ENCODE results near the gene MRC1. TPM values are rescaled to one million over a fixed set of nuclear protein-coding genes. Genes with fewer than 3 reads are reported as not detected.

Gene MRC1
- total and polyA plus RNA-seq, 9 of the 15 experiments (the other 6 are each of a cell fraction or from before 2014, with no cell fraction given) = 0.01 to 0.20 (median 0.03) TPM; not detected in 5

DNA sequence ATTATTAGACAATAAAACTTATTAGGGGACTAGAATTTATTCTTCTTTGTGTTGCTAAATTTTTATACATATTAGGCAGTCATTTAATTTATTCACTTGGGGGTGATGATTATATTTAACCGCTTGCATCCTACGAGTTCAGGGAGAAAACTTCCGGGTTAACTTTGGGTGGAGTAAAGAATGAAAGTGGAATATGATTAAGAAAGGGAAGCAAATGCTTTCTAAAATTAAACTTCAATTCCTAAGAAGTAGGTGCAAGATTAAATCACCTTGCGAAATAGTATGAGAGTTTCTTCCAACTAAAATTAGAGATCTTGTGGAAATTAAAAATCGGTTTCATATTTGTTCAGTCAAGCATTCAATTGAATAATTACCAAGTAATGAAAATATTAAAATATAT, 33.5 kb downstream of the MRC1 start:
- H3K4me2 ChIP-seq (ENCODE audit: insufficient read depth, low read length) = no peak overlapping the region
- H3K9me1 ChIP-seq (ENCODE audit: control insufficient read depth, insufficient read depth, low read length) = no peaks in the 10 kb centered on the region
- CTCF ChIA-PET (ENCODE audit: low intra/inter-chr PET ratio) = no interaction called here
- H3K4me1 ChIP-seq (replicated peaks in 1 of 2; ENCODE audit: control insufficient read depth in 2 of 2, insufficient read depth in 2 of 2, low read length in 2 of 2) = no peaks in the 10 kb centered on the region
- no peak overlapping the region for H2AFZ ChIP-seq (ENCODE audit: low read depth, low read length)
- FAIRE-seq (no peak), DNase-seq (ENCODE audit: extremely low read depth in 1 of 4, low spot score in 3 of 4) (no peak), ATAC-seq (no peak)
- H3K9me3 ChIP-seq (replicated peaks; ENCODE audit: control insufficient read depth, insufficient read depth, low read depth, low read length) = no peaks in the 10 kb centered on the region
- H3K27me3 ChIP-seq (ENCODE audit: control insufficient read depth in 2 of 2, insufficient read depth in 2 of 2, low read length in 2 of 2) = peaks cover 6 to 16% of the 10 kb centered on the region in 2 experiments
- in situ Hi-C loops (cut with MboI) (no loop called here), intact Hi-C loops (cut with micrococcal nuclease) (loop anchor here (10.0 kb wide), 1 partner anchor 238 kb away; no protein-coding TSS in a partner anchor)
- H3K4me3 ChIP-seq = no peak overlapping the region
- no peaks in the 10 kb centered on the region for H3K79me2 ChIP-seq (ENCODE audit: control insufficient read depth, insufficient read depth, low read length)
- no peak overlapping the region for H3K27ac ChIP-seq (ENCODE audit: extremely low read depth, low read depth, low read length)
- no peak overlapping the region for H3K9ac ChIP-seq (ENCODE audit: insufficient read depth in 1 of 2, low read depth in 2 of 2, low read length in 2 of 2)
- TF ChIP-seq ZNF695 (CRISPR knock-in tag; IDR thresholded peaks at IDR 0.05) = no peak
- TF ChIP-seq POLR2H (tag; IDR thresholded peaks at IDR 0.05; ENCODE audit: low read depth) = no peak
- TF ChIP-seq RB1 (IDR thresholded peaks at IDR 0.05; ENCODE audit: low read depth) = no peak
- no peak for TF ChIP-seq EHMT2 (IDR thresholded peaks at IDR 0.05)
- TF ChIP-seq, protein P1, sequence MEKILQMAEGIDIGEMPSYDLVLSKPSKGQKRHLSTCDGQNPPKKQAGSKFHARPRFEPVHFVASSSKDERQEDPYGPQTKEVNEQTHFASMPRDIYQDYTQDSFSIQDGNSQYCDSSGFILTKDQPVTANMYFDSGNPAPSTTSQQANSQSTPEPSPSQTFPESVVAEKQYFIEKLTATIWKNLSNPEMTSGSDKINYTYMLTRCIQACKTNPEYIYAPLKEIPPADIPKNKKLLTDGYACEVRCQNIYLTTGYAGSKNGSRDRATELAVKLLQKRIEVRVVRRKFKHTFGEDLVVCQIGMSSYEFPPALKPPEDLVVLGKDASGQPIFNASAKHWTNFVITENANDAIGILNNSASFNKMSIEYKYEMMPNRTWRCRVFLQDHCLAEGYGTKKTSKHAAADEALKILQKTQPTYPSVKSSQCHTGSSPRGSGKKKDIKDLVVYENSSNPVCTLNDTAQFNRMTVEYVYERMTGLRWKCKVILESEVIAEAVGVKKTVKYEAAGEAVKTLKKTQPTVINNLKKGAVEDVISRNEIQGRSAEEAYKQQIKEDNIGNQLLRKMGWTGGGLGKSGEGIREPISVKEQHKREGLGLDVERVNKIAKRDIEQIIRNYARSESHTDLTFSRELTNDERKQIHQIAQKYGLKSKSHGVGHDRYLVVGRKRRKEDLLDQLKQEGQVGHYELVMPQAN (IDR thresholded peaks at IDR 0.05; ENCODE audit: borderline replicate concordance) = no peak
- no peak for TF ChIP-seq SAP30 (IDR thresholded peaks at IDR 0.05; ENCODE audit: borderline replicate concordance, insufficient read depth, low read depth, low read length, poor library complexity, severe bottlenecking)
- TF ChIP-seq CREM (IDR thresholded peaks at IDR 0.05; ENCODE audit: low read depth) = no peak
- TF ChIP-seq NFATC3 (IDR thresholded peaks at IDR 0.05) = no peak
- no peak for TF ChIP-seq HNRNPL (IDR thresholded peaks at IDR 0.05; ENCODE audit: low read depth, low read length)
- TF ChIP-seq RAD21 (CRISPR knock-in tag; conservative IDR thresholded peaks at IDR 0.05 in 1 of 2, IDR thresholded peaks at IDR 0.05 in 1 of 2) = no peak
- TF ChIP-seq, protein P2, sequence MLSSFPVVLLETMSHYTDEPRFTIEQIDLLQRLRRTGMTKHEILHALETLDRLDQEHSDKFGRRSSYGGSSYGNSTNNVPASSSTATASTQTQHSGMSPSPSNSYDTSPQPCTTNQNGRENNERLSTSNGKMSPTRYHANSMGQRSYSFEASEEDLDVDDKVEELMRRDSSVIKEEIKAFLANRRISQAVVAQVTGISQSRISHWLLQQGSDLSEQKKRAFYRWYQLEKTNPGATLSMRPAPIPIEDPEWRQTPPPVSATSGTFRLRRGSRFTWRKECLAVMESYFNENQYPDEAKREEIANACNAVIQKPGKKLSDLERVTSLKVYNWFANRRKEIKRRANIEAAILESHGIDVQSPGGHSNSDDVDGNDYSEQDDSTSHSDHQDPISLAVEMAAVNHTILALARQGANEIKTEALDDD (IDR thresholded peaks at IDR 0.05) = no peak
- no peak for TF ChIP-seq TCFL5 (CRISPR knock-in tag; conservative IDR thresholded peaks at IDR 0.05)
- no peak for TF ChIP-seq ZNF76 (CRISPR knock-in tag; IDR thresholded peaks at IDR 0.05; ENCODE audit: borderline replicate concordance)
- TF ChIP-seq SNIP1 (IDR thresholded peaks at IDR 0.05; ENCODE audit: low read depth) = no peak
- WGBS (ENCODE audit: insufficient coverage, low coverage, missing lambda C conversion rate) = 2% methylated on average over 5 of the region's 5 CpGs
- POLR2A ChIA-PET = no interaction called here
- no TSS peak for BruUV-seq (replicated peaks)
- no peaks in the 10 kb centered on the region for H3K36me3 ChIP-seq (ENCODE audit: control insufficient read depth, insufficient read depth, low read length)
- H4K20me1 ChIP-seq (replicated peaks; ENCODE audit: control insufficient read depth, insufficient read depth, low read length) = no peaks in the 10 kb centered on the region

Data from K562 (cell line).